Panc1 (cell line): ENCODE measurements around the gene SRY.

Experiments used
- CTCF ChIP-seq: fragments of 450-650 bp; IDR thresholded peaks from 2 replicates; pipeline ENCODE4 v1.5.1; 2017; ENCODE audit warnings: mild to moderate bottlenecking
- POLR2AphosphoS5 ChIP-seq: IDR thresholded peaks from 2 replicates; pipeline ENCODE4 v1.6.1; 2012; ENCODE audit warnings: mild to moderate bottlenecking, low read depth, low read length, moderate library complexity
- TCF7L2 ChIP-seq: IDR thresholded peaks from 2 replicates; pipeline ENCODE4 v1.6.1; 2011; ENCODE audit warnings: mild to moderate bottlenecking, low read depth, low read length, inconsistent platforms
- TF ChIP-seq, protein P1 (sequence below), 2 experiments: IDR thresholded peaks; 2 replicates each; pipeline ENCODE4 v1.6.1; 2011 to 2012; ENCODE audit warnings: low read depth in 2 of 2, control low read depth in 1 of 2, low read length in 1 of 2, mild to moderate bottlenecking in 1 of 2, moderate library complexity in 1 of 2; ENCODE audit not compliant: insufficient read depth in 1 of 2

GRCh38 chrY:2800246-2800645 is 12.8 kb upstream of the SRY start:
- TF ChIP-seq CTCF (no peak), TCF7L2 (no peak), POLR2AphosphoS5 (no peak)
- TF ChIP-seq, protein P1, sequence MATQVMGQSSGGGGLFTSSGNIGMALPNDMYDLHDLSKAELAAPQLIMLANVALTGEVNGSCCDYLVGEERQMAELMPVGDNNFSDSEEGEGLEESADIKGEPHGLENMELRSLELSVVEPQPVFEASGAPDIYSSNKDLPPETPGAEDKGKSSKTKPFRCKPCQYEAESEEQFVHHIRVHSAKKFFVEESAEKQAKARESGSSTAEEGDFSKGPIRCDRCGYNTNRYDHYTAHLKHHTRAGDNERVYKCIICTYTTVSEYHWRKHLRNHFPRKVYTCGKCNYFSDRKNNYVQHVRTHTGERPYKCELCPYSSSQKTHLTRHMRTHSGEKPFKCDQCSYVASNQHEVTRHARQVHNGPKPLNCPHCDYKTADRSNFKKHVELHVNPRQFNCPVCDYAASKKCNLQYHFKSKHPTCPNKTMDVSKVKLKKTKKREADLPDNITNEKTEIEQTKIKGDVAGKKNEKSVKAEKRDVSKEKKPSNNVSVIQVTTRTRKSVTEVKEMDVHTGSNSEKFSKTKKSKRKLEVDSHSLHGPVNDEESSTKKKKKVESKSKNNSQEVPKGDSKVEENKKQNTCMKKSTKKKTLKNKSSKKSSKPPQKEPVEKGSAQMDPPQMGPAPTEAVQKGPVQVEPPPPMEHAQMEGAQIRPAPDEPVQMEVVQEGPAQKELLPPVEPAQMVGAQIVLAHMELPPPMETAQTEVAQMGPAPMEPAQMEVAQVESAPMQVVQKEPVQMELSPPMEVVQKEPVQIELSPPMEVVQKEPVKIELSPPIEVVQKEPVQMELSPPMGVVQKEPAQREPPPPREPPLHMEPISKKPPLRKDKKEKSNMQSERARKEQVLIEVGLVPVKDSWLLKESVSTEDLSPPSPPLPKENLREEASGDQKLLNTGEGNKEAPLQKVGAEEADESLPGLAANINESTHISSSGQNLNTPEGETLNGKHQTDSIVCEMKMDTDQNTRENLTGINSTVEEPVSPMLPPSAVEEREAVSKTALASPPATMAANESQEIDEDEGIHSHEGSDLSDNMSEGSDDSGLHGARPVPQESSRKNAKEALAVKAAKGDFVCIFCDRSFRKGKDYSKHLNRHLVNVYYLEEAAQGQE (IDR thresholded peaks at IDR 0.05; ENCODE audit: insufficient read depth in 1 of 2, low read depth in 2 of 2, low read length in 1 of 2): no peak
